Stimulated activated CD4-positive, alpha-beta T cell treated with anti-CD3 and anti-CD28 coated beads, TNF-alpha, amount 100 ng/mL, for 24 hours (primary cell): ENCODE data around the gene AKT1.

Experiments
- DNase-seq, 3 experiments: peaks; one replicate each; pipeline ENCODE4 v3.0.0-alpha.2; 2020; ENCODE audit warnings: low read depth in 3 of 3

The AKT1 gene

DNA sequence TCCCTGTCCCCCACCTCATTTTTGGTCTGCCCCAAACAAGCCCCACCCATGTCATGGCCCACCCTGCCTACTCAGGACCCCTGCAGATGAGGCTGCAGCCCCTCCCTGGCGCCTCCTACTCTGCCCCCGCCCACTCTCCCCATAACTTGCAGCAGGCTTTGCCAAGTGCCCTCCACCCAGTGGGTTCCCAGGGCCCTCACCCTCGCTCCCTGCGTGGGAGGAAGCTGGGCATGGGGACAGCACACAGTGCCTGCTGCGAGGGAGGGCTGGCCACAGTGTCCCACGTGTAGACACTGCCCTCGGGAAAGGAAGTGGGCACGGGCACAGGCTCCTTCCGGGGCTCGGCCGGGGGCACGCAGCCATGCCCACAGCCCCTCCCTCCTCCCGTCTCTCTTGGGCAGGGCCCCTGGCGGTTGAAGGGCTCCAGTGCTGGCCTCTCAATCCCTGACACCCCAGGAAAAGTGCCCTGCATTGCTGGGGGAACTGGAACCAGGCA, 9.4 kb downstream of the AKT1 start:
- no peak for DNase-seq

DNA sequence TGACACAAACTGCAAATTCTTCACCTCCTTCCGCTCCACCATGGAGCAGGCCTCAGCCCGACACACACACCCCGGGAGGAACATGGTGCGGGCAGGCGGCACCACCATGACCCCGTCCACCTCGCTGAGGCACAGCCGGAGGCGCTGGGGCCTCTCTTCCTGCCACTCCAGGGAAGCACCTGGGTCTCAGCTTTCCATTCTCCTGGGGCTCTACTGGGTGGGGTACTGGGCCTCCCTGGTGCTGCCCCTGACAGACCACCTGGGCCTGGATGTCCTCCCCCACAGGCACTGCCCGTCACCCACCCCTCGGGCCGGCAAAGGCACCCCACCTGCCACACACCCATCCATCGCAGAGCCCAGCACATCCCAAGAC, 9.9 kb downstream of the AKT1 start:
- DNase-seq: no peak

DNA sequence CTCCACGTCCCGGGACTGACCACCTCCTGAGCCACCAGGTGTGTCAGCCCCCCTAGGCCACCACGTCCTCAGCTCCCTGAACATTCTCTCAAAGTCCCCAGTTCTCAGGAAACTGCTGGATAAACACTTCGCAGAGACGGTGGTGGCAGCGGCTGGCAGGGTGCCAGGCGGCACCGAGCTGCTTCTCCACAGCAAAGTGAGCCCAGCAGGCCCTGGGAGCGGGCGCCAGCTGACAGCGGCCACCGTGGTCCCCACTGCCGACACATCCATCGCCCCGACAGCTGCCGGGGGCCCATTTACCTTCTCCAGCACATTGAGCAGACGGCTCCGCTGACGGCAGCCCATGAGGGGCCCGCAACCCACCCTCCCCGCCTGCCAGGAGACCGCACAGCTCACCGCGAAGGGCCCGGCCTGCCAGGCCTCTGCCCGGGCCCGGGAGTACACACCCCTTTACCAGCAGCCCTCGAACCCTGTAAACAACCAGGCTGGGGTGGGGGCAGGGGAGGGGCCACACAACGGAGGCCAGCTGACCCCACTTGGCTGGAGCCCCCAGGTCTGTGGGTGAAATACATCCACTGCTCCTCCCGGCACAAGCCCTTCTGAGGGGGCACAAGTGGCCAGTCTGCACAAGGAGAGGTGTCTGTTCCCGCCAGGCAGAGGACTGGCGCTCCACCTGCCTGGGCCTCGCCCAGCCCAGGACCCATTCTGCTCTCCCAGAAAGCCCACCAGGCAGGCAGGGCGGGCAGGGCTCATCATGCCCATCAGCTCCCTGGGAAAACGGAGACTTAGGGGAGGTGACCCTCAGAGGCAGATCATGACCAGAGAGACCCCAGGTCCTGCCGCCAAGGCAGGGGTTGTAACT, 10.5 kb downstream of the AKT1 start:
- DNase-seq: no peak

DNA sequence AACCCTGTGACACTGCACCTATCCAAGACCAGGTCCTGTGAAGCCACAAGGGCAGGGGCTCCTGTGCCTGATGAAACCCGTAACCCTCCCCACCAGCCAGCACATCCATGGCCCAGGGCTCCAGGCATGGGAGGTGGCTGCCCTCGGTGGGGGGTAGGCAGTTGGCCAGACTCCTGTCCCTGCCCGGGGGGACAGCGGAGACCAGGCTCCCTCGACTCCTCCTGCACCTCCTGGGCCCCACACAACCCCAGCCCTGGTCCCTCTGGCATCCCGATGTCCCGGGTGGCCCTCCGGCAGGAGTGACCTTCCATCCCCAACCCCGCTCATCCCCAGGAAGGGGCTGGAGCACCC, 11.4 kb downstream of the AKT1 start:
- no peak for DNase-seq

DNA sequence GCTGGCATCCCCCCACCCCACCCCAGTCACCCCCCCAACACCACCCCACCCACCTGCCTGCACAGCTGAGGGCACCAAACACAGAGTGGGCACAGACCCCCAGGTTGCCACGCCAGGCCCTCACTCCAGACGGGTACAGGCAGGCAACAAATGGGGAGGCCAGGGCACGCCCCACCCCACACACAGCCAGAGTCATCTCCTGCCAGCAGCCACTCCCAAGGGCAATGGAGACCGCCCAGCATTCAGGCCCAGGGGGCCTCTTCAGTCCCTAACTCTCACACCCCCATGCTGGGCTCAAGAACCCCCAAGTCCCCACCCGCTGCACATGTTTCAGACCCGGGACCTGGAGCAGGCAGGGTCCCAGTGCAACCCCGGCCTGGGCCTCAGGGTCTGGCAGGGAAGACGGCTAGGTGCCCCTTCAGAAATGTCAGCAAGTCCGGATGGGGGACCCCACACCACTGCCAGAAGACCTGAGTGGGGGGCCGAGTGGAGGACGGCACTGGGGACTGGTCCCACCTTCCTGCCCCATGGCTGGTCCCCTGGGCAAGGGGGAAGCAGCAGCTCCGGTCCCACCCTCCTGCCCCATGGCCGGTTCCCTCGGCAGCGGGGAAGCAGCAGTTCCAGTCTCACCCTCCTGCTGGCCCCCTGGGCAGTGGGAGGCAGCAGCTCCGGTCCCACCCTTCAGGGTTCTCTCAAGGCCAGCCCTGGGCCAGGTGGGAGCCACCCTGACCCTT, 11.9 kb downstream of the AKT1 start:
- DNase-seq: no peak

DNA sequence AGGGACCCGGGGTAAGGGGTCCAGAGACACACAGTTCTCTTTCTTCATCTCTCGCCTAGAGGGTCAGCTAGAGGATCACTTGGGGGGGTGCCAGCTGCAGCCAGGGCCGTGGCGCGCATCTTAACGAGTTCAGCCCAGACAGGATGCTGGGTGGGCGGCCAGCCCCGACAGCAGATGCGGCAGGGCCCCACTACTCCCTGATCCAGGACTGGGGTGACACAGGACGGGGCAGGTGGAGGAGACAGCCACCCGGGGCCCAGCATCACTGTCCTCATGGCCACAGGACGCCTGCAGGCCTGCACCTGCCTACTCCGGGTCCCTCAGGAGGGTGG, 12.8 kb downstream of the AKT1 start:
- no peak for DNase-seq

DNA sequence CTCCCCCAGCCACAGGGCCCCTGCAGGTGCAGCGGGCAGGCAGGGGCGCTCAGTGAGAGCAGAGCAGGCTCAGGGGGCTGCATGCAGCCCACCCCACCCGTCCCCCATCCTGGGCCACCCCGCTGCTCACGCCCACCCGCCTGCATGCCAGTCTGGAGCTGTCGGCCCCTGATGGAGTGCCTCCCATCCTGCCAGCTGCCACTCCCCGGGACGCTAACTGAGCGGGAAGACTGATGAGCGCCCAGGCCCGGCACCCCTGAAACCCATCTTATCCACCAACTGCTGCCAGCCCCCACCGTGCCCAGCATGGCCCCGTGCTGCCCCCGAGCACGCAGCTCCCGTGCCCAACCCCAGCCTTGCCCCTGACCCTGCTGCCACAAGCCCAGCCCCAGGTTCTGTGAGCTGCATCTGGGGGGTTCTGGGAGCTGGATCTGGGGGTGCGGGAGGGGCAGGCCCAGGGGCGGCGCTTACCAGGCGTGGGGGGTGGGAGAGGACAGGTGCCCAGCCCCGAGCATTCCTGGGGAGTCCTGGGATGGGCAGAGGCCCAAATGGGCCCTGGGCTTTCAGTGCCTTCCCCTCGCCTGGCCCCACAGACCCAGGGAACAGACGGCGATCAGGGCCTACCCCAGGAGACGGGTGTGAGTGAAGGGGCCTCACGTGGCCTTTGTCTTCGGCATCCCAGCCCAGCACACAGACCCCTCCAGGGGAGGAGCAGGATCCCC, 13.3 kb downstream of the AKT1 start:
- no peak for DNase-seq

DNA sequence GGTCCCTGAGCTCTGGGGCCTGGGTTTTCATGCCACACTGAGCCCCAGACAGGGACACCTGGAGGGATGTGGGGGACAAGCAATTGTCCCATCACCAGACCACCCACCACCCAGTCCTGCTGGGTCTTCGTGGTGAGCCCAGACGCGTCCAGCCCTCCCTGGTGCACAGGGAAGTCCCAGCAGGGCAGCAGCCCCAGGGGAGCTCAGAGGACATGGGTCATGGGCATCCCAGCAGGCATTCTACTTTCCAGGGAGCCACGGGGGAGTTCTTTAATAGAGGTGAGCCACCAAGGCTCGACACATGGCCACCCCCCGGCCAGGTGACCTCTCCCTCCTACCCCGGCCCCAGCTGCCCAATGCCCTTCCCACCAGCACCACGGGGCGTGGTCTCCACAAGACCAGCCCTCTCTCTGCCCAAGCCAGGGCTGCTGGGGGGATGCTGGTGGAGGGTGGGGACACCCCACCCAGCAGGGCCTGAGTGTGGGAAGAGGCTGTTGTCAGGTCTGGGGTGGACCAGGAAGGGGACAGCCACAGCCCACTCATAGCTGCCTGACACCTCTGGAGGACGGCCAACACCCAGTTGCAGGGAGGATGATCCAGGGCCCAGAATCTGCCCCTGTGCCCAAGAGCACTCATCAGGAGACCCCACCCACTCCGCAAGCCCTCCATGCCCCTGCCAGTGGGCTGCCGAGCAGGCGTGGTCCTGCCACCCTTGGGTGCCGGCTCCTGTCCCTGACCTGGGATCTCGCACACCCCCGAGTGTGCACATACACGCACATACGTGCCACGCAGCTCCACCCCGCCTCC, 14.1 kb downstream of the AKT1 start:
- no peak for DNase-seq

DNA sequence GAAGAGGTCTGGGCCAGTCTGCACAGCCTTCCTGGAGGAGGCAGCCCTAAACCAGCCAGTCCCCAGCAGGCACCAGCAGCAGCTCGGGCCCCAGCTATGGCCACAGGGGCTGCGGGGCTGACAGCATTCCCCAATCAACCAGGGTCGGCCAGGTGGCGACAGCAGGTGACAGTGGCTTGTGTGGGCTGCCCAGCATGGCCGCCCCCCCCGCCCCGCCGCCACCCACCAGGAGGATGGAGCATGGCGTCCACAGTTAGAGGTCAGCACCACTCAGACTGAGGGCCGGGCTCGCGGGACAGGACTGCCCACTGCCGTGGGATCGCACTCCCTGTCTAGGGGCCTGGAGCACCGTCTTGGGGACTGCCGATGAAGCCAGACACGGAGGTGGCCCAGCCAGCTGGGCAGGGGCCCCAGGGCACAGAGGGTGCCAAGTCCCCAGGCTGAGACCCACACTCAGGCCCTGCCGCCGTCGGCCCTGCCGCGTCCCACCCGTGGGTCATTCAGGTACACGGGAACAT, 15.0 kb downstream of the AKT1 start:
- no peak for DNase-seq

DNA sequence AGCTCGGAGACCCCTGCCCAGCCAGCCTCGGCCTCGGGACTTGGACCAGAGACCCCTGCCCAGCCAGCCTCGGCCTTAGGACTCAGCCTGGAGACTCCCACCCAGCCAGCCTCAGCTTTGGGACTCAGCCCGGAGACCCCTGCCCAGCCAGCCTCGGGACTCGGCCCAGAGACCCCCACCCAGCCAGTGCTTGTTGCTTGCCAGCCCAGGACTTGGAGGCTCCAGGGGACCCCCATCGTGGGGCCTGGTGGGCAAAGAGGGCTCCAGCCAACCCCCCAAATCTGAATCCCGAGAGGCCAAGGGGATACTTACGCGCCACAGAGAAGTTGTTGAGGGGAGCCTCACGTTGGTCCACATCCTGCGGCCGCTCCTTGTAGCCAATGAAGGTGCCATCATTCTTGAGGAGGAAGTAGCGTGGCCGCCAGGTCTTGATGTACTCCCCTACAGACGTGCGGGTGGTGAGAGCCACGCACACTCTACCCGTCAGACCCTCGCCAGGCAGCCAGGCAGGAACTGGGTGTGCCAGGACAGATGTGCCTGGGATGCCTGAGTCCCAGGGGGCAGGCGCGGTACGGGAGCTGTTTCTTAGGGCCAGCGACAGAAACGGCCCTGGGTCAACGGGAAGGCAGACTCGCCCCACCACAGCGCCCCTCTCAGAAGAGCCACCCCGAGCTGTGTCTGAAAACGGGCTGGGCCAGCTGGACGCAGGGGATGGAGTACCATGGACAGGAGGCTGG, 15.6 kb downstream of the AKT1 start:
- DNase-seq: no peak

DNA sequence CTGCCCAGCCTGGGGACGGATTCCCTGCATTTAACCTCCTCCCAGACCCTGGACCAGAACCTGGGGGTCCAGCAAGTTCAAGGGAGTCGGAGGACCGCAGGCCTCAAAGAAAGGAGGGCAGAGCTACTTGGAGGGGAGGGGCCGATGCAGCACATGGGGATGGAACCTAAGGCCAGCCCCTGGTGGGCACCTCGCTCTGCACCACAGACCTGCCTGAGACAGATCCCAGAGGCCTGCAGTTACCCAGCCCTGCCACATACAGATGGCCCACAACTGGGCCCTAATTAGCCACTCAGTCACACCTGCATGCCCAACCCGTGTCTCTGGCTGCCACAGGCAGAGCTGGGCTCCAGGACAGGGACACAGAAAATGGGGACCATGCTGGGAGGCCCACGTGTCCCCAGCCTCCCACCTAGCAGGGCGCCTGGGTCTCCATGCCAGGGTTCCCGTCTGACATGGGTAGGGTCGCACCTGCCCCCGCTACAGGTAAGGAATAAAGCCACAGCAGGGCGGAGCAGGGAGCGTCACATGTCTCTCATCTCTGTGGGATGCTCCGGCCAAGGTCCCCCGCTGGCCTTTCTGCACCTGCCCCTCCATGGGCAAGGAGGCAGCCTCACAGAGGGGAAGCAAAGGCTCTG, 16.7 kb downstream of the AKT1 start:
- no peak for DNase-seq

DNA sequence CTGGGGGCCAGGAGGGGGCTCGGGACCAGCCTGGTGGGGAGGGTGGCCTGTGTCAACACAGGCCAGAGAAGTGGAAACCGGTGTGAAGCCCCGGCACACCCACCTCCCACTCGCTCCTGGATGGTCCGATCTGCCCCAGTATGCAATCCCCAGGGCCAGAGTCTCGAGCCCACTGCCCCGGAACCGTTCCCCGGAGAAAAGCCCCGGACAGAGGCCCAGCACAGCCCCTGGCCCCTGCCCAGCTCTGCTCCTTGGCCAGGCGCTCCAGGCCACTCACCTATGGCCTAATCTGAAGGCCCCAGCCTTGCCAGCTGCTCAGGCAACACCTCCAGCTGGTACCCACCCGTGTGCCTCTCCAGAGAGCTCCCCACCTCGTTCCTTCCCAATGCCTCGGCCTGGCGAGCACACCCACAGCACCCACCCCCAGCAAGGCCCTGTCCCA, 17.7 kb downstream of the AKT1 start:
- no peak for DNase-seq

DNA sequence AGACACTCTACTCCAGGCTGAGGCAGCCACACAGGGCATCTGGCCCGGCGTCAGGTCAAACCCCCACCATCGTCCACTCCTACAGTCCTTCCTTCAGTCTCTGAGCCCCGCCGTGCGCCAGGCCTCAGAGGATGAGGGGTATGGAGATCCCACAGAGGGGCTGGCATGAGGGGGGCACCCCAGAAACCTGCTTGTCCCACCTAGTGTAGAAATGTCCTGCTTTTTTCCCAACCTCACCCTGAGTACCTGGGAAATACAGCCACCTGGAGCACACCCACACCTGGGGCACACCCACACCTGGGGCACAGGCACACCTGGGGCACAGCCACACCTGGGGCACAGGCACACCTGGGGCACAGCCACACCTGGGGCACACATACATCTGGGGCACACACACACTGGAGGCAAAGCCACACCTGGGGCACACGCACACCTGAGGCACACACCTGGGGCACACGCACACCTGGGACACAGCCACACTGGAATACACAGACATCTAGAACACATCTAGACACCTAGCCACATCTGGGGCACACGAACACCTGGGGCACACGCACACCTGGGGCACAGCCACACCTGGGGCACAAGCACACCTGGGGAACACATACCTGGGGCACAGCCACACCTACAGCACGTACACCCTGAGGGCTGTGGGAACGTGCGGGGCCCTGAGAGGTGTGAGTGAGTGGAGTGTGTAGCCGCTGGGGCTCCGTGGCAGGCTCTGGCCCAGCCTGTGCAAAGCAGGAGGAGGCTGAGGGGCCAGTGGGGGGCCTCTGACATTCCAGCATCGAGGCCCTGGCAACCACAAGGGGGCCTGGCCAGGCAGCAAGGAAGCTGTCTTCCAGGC, 18.4 kb downstream of the AKT1 start:
- DNase-seq: no peak

DNA sequence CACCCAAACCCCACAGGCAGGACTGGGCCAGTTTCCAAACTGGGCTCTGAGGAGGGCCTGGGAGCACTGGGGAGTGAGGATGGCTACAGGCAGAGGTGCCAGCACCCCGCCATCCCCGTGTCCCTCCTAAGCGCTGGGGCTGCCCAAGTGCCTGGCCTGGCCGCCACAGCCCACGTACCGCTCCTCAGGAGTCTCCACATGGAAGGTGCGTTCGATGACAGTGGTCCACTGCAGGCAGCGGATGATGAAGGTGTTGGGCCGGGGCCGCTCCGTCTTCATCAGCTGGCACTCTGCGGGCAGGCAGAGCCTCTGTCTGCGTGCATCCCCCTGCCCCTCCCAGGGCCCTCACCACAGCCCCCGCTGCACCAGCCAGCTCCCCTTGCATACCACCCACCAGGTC, 19.1 kb downstream of the AKT1 start:
- DNase-seq: no peak

DNA sequence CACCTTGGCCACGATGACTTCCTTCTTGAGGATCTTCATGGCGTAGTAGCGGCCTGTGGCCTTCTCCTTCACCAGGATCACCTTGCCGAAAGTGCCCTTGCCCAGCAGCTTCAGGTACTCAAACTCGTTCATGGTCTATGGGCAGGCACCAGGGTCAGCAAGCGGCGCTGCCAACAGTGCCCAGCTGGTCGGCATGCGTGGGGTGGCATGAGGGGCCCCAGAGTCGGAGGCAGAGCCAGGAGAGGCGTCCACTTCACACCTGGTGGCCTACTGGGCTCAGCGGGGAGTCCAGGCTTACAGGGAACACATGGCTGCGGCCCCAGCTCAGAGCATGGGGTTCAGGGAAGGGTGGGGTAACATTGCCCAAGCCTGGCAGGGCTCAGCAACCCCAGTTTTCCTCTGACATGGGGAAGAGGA, 20.5 kb downstream of the AKT1 start:
- DNase-seq: no peak

DNA sequence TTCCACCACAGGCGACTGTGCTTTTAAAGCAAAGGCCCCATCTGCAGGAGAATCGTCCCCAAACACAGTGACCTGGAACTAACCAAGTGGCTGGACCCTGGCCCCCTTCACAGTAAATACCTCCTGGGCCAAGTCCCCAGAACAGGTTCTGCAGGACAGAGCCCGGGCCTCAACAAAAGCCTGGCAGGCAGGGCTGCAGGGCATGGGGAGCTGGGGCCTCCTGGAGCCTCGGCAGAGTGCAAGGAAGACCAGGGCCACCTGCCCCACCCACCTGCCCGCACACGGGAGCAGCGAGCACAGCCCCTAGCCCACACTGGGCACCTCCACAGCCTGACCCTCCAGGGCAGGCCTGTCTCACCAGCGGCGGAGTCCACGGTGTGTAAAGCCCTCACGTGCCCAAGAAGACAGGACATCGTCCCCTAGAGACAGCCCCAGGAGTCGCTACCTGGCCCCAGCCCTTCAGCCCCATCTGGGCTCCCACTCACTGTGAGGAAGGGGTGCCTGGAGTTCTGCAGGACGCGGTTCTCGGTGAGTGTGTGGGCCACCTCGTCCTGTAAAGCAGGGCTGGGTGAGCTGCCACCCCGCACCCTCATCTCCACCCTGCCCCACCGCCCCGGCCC, 21.0 kb downstream of the AKT1 start:
- no peak for DNase-seq

DNA sequence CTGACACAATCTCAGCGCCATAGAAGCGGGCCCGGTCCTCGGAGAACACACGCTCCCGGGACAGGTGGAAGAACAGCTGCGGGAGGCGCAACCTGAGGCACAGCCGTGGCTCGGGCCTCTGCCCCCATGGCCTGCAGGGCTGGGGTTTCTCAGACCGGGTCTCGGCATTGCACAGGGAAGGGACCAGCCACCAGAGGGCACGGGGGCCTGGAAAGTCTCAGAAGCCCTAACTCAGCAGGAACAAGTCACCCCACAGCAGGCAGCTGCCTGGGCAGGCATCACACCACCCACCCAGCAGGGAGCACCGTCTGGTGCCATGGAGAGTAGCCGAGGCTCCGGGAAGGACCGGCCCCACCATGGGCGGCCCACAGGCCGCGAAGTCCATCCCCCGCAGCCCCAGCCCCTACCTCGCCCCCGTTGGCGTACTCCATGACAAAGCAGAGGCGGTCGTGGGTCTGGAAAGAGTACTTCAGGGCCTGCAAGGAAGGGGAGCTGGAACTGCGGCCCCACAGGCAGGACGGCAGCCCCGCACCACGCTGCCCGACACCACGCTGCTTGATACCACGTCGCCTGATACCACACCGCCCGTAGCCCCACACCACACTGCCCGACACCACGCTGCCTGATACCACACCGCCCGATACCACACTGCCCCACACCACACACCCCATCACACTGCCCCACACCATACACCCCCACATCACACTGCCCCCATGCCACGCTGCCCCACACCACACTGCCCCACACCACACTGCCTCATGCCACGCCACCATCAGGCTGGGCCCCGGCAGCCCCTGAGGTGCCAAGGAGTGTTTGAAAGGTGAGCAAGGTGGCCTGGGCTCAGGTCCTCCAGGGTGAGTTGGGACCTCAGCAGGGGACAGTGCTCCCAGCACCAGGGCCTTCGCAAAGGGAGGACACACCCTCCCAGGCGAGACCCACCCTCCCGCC, 21.8 kb downstream of the AKT1 start:
- DNase-seq: no peak
